PC-9 (cell line): ENCODE measurements around the gene MAVS. TPM values are rescaled to one million over a fixed set of nuclear protein-coding genes. Genes with fewer than 3 reads are reported as not detected.
A peak's percentile ranks its signal among the peaks of the same experiment; 100 is the strongest.

Source experiments
- BruUV-seq: library from RNA; stranded (reverse); fragments of 400-500 nt; replicated peaks from 2 replicates; lab custom pipeline; 2021; lab: Mats Ljungman, UMichigan
- CTCF ChIA-PET: fragments of 300-600 bp; sonication (Branson Sonifier 250); formaldehyde crosslinking; loops from one replicate; lab custom pipeline; 2022; ENCODE audit warnings: antibody characterized with exemption; lab: Charles Lee
- POLR2A ChIA-PET: fragments of 300-600 bp; sonication (Branson Sonifier 250); formaldehyde crosslinking; loops from one replicate; lab custom pipeline; 2022; ENCODE audit warnings: antibody characterized with exemption; ENCODE audit not compliant: unreplicated experiment; lab: Charles Lee
- DNase-seq, 2 experiments: peaks; one replicate each; pipeline versions ENCODE4 v3.0.0 to v3.0.0-alpha.2; 2015 to 2022; ENCODE audit warnings: mixed read lengths in 1 of 2
- H2AFZ ChIP-seq: fragments of 200-600 bp; sonication (generic); 2 replicates; pipeline ENCODE4 v1.8.1; 2017; ENCODE audit warnings: antibody characterized with exemption
- H3F3A ChIP-seq: fragments of 200-600 bp; sonication (generic); 2 replicates; pipeline ENCODE4 v1.8.1; 2017; ENCODE audit warnings: antibody characterized with exemption, mild to moderate bottlenecking, low read depth; ENCODE audit not compliant: insufficient read depth
- H3K27ac ChIP-seq: fragments of 200-600 bp; sonication (generic); 2 replicates; pipeline ENCODE4 v1.6.1; 2016; ENCODE audit warnings: mixed run types
- H3K27me3 ChIP-seq: fragments of 200-600 bp; sonication (generic); 2 replicates; pipeline ENCODE4 v1.6.1; 2016; ENCODE audit warnings: low read depth, mixed run types; ENCODE audit not compliant: insufficient read depth
- H3K36me3 ChIP-seq: fragments of 200-600 bp; sonication (generic); 2 replicates; pipeline ENCODE4 v1.6.1; 2016; ENCODE audit warnings: low read depth, mixed run types
- H3K4me1 ChIP-seq: fragments of 200-600 bp; sonication (generic); replicated peaks from 2 replicates; pipeline ENCODE4 v1.6.1; 2016; ENCODE audit warnings: mixed run types; ENCODE audit not compliant: insufficient read depth
- H3K4me2 ChIP-seq: fragments of 200-600 bp; sonication (generic); 2 replicates; pipeline ENCODE4 v1.6.1; 2017; ENCODE audit warnings: mixed run types
- H3K4me3 ChIP-seq: fragments of 200-600 bp; sonication (generic); 2 replicates; pipeline ENCODE4 v1.6.1; 2016; ENCODE audit warnings: mixed run types
- H3K79me2 ChIP-seq: fragments of 200-600 bp; sonication (generic); 2 replicates; pipeline ENCODE4 v1.6.1; 2017; ENCODE audit warnings: low read depth, mixed run types
- H3K9me2 ChIP-seq: fragments of 200-600 bp; sonication (generic); 2 replicates; pipeline ENCODE4 v1.8.1; 2017; ENCODE audit warnings: mild to moderate bottlenecking; ENCODE audit not compliant: insufficient read depth
- H3K9me3 ChIP-seq: fragments of 200-600 bp; sonication (generic); 2 replicates; pipeline ENCODE4 v1.8.1; 2016; ENCODE audit warnings: low read depth; ENCODE audit not compliant: insufficient read depth
- H4K20me1 ChIP-seq: fragments of 200-600 bp; sonication (generic); 2 replicates; pipeline ENCODE4 v1.8.1; 2017; ENCODE audit not compliant: insufficient read depth
- CTCF ChIP-seq: fragments of 200-600 bp; sonication (generic); conservative IDR thresholded peaks from 2 replicates; pipeline ENCODE4 v1.6.1; 2017; ENCODE audit warnings: mixed run types, antibody characterized with exemption, mild to moderate bottlenecking, moderate library complexity
- EZH2 ChIP-seq: fragments of 200-600 bp; sonication (generic); IDR thresholded peaks from 2 replicates; pipeline ENCODE4 v1.8.0; 2017; ENCODE audit warnings: antibody characterized with exemption, low read depth
- intact Hi-C: fragments of 100-400 bp; cut with micrococcal nuclease; formaldehyde crosslinking; loops from one replicate; pipeline ENCODE4 v1.10.0; 2022; ENCODE audit not compliant: unreplicated experiment
- total RNA-seq: library from RNA; stranded (reverse); gene quantifications from 2 replicates; pipeline ENCODE4 v1.2.3, GENCODE V29; 2021

MAVS gene
- total RNA-seq, 1 experiment from 2014 or later, result 61.3 TPM

DNA sequence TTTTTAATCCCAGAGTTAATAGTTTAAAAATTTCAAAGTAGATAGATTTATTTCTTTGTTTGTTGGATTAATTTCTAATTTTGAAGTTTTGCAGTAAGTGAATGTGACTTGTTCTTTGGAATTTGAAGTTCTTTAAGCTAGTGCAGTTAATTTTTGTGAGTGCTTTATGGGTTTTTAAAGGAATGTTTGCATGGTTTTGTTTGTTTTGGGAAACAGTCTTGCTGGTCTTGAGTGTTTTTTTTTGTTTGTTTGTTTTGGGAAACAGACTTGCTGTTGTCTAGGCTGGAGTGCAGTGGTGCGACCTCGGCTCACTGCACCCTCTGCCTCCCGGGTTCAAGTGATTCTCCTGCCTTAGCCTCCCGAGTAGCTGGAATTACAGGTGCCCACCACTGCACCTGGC, 52.0 kb downstream of the MAVS start:
- Histone ChIP-seq H3K79me2 (peaks cover 100% of the 10 kb centered on the region), H3K9me2 (no peaks in the 10 kb centered on the region), H3K9me3 (no peaks in the 10 kb centered on the region), H3F3A (peaks cover 44% of the 10 kb centered on the region), H3K4me1 (peaks cover 17% of the 10 kb centered on the region), H3K4me2 (peak overlapping the region; percentile 21; the same call in 1 of the 2 replicates), H3K4me3 (no peak overlapping the region), H2AFZ (no peak overlapping the region), H3K27me3 (no peaks in the 10 kb centered on the region), H4K20me1 (peaks cover 100% of the 10 kb centered on the region), H3K36me3 (peaks cover 14% of the 10 kb centered on the region; the same call in 1 of the 2 replicates), H3K27ac (0 out of 2 replicates have a peak overlapping the region, but pooled peaks have one; percentile 30)
- TF ChIP-seq CTCF (no peak), EZH2 (no peak)
- intact Hi-C loops, result no loop called here
- BruUV-seq, result no TSS peak
- DNase-seq, result no peak
- POLR2A ChIA-PET, result interaction anchor here (0.6 kb wide), 1 partner anchor 815 kb away, joined by 3 read pairs; no protein-coding TSS in a partner anchor
- CTCF ChIA-PET, result no interaction called here

DNA sequence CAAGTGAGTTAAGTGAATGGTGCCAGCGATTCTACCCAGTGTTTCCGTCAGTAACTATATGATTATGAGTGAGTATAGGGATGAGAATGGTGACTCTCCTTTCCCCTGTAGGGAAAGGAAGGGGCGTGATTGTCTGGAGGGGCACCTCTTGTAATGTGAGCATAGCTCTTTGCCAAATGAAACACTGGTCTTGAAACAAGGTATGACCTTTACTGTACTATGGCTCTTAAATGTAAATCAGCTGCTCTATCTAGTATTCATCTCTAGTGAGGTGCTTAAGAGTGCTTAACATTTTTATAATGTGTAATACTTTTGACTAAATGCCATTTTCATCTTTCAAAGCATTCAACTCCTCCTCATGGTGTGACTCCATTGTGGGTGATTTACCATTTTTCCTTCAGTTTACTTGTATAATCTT, 53.6 kb downstream of the MAVS start:
- Histone ChIP-seq H3K4me3 (no peak overlapping the region), H2AFZ (no peak overlapping the region), H3K9me2 (no peaks in the 10 kb centered on the region), H3K79me2 (peaks cover 100% of the 10 kb centered on the region), H3K27me3 (no peaks in the 10 kb centered on the region), H4K20me1 (peaks cover 100% of the 10 kb centered on the region), H3K4me2 (no peak overlapping the region), H3F3A (peaks cover 56% of the 10 kb centered on the region), H3K36me3 (0 out of 2 replicates have a peak, but pooled peaks cover 10% of the 10 kb centered on the region), H3K27ac (peak overlapping the region; percentile 32; the same call in 1 of the 2 replicates), H3K9me3 (no peaks in the 10 kb centered on the region), H3K4me1 (peaks cover 17% of the 10 kb centered on the region)
- intact Hi-C loops, result no loop called here
- ChIA-PET POLR2A (no interaction called here), CTCF (no interaction called here)
- DNase-seq, result no peak
- TF ChIP-seq EZH2 (no peak), CTCF (no peak)
- BruUV-seq, result no TSS peak

DNA sequence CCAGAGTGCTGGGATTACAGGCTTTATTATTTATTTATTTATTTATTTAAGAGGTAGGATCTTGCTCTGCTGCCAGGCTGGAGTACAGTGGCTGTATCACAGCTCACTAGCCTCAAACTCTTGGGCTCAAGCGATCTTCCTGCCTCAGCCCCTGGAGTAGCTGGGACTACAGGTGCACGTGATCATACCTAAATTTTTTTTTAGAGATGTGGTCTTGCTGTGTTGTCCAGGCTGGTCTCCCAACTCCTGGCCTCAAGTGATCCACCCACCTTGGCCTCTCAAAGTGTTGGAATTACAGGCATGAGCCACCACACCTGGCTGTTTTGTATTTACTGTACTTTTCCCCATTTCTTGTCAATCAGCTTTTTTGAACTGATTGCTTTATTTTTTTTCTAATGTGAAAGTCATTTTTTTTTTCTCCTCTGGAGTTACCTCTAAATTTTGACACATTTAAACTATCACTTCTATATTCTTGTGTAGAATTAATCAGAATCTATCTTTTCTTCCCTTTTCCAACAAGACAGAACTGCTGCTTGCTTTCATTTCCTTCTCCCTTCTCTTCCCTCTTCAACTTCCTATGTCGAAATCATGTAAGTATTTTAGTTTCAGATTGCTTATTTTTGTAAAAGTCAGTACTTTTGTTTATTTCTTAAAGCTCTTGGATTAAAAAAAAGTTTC, 54.5 kb downstream of the MAVS start:
- intact Hi-C loops, result no loop called here
- no peak for TF ChIP-seq CTCF
- no peak for TF ChIP-seq EZH2
- ChIA-PET POLR2A (interaction anchor here (0.6 kb wide), 1 partner anchor 48 kb away, joined by 4 read pairs; no protein-coding TSS in a partner anchor), CTCF (interaction anchor here (0.6 kb wide), 1 partner anchor 56 kb away, joined by 3 read pairs; no protein-coding TSS in a partner anchor)
- Histone ChIP-seq H3K9me2 (no peaks in the 10 kb centered on the region), H3K27me3 (no peaks in the 10 kb centered on the region), H3F3A (peaks cover 49% of the 10 kb centered on the region), H3K9me3 (no peaks in the 10 kb centered on the region), H3K79me2 (peaks cover 100% of the 10 kb centered on the region), H3K4me1 (peaks cover 17% of the 10 kb centered on the region), H4K20me1 (peaks cover 100% of the 10 kb centered on the region), H3K27ac (peak overlapping the region; percentile 24), H3K36me3 (0 out of 2 replicates have a peak, but pooled peaks cover 7% of the 10 kb centered on the region), H3K4me2 (no peak overlapping the region), H2AFZ (no peak overlapping the region), H3K4me3 (no peak overlapping the region)
- no TSS peak for BruUV-seq
- no peak for DNase-seq
